HCT116 (cell line): ENCODE results near the gene GOLGA1. TPM values are rescaled to one million over a fixed set of nuclear protein-coding genes. Genes with fewer than 3 reads are reported as not detected.

Experiments
- ATAC-seq: fragments of 200-7000 bp; cut with Tn5 transposase; 2 replicates; pipeline ENCODE4 v1.9.1; 2020; ENCODE audit warnings: mild to moderate bottlenecking, moderate library complexity
- BruUV-seq: library from RNA; stranded (reverse); fragments of 400-500 nt; replicated peaks from 2 replicates; lab custom pipeline; 2021; lab: Mats Ljungman, UMichigan
- CTCF ChIA-PET: fragments of 300-600 bp; sonication (Branson Sonifier 250); formaldehyde crosslinking; loops from one replicate; lab custom pipeline; 2021; ENCODE audit warnings: antibody characterized with exemption; lab: Charles Lee
- POLR2A ChIA-PET: fragments of 300-600, 350-600 bp; sonication (Branson Sonifier 250); formaldehyde crosslinking; loops from one replicate; lab custom pipeline; 2021; ENCODE audit warnings: antibody characterized with exemption; lab: Charles Lee
- RAD21 ChIA-PET, 2 experiments: fragments of 300-600 bp; sonication (Branson Sonifier 250); formaldehyde crosslinking; loops; one replicate each; lab custom pipeline; 2023; ENCODE audit warnings: low total read pairs in 2 of 2; ENCODE audit not compliant: uncharacterized antibody in 2 of 2, unreplicated experiment in 2 of 2, low non-redundant PET in 1 of 2; lab: Charles Lee
- DNase-seq: peaks from one replicate; pipeline ENCODE4 v3.0.0-alpha.2; 2010; ENCODE audit warnings: low read depth, low spot score
- H2AFZ ChIP-seq: fragments of 200-600 bp; shearing (Covaris generic), sonication (generic); 2 replicates; pipeline ENCODE4 v1.6.1; 2017; ENCODE audit warnings: low read depth, mixed run types, mixed read lengths, antibody characterized with exemption, low read length; ENCODE audit not compliant: poor library complexity, severe bottlenecking
- H3K27ac ChIP-seq: 2 replicates; pipeline ENCODE4 v1.5.1; 2012; ENCODE audit warnings: low read depth, low read length
- H3K27me3 ChIP-seq: fragments of 200-600 bp; sonication (generic); 2 replicates; pipeline ENCODE4 v1.6.1; 2016; ENCODE audit warnings: mixed run types, low read length, mixed read lengths; ENCODE audit not compliant: insufficient read depth
- H3K36me3 ChIP-seq, 2 experiments: fragments of 200-500 bp in 1 of 2; fragments of 200-600 bp in 1 of 2; sonication (Bioruptor generic) in 1 of 2; sonication (generic) in 1 of 2; 2 replicates each; pipeline versions ENCODE4 v1.5.1 to v1.6.1; 2014 to 2016; ENCODE audit warnings: low read length in 2 of 2, inconsistent platforms in 1 of 2, mixed read lengths in 1 of 2, mixed run types in 1 of 2; ENCODE audit not compliant: insufficient read depth in 2 of 2, control insufficient read depth in 1 of 2
- H3K4me1 ChIP-seq, 2 experiments: fragments of 200-600 bp in 1 of 2; sonication (generic) in 1 of 2; 2 replicates each; pipeline versions ENCODE4 v1.5.1 to v1.6.1; 2012 to 2017; ENCODE audit warnings: low read length in 2 of 2, inconsistent platforms in 1 of 2, mild to moderate bottlenecking in 1 of 2, mixed read lengths in 1 of 2, mixed run types in 1 of 2, moderate library complexity in 1 of 2; ENCODE audit not compliant: insufficient read depth in 2 of 2, control insufficient read depth in 1 of 2
- H3K4me2 ChIP-seq: fragments of 200-600 bp; sonication (generic); 2 replicates; pipeline ENCODE4 v1.6.1; 2017; ENCODE audit warnings: mixed run types, low read length, mixed read lengths
- H3K4me3 ChIP-seq, 2 experiments: fragments of 200-600 bp in 1 of 2; sonication (generic) in 1 of 2; replicated peaks in 1 of 2; 2 replicates each; pipeline ENCODE4 v1.5.1; 2011 to 2016; ENCODE audit warnings: low read length in 2 of 2, control low read depth in 1 of 2, low read depth in 1 of 2, mild to moderate bottlenecking in 1 of 2, mixed read lengths in 1 of 2, mixed run types in 1 of 2
- H3K79me2 ChIP-seq: fragments of 200-600 bp; sonication (generic); 2 replicates; pipeline ENCODE4 v1.6.1; 2017; ENCODE audit warnings: mild to moderate bottlenecking, mixed run types, low read length, moderate library complexity, mixed read lengths; ENCODE audit not compliant: insufficient read depth
- H3K9ac ChIP-seq: fragments of 200-600 bp; sonication (generic); 2 replicates; pipeline ENCODE4 v1.6.1; 2016; ENCODE audit warnings: low read length, mixed read lengths
- H3K9me2 ChIP-seq: fragments of 200-600 bp; sonication (generic), shearing (Covaris generic); 2 replicates; pipeline ENCODE4 v1.6.1; 2017; ENCODE audit warnings: mixed run types, mild to moderate bottlenecking, moderate library complexity; ENCODE audit not compliant: insufficient read depth
- H3K9me3 ChIP-seq, 2 experiments: fragments of 200-500 bp in 1 of 2; fragments of 200-600 bp in 1 of 2; sonication (Bioruptor generic) in 1 of 2; sonication (generic) in 1 of 2; 2 replicates each; pipeline ENCODE4 v1.6.1; 2014 to 2017; ENCODE audit warnings: low read length in 2 of 2, mixed read lengths in 2 of 2, inconsistent platforms in 1 of 2, low read depth in 1 of 2, mild to moderate bottlenecking in 1 of 2, mixed run types in 1 of 2, moderate library complexity in 1 of 2; ENCODE audit not compliant: control insufficient read depth in 1 of 2, insufficient read depth in 1 of 2
- H4K20me1 ChIP-seq: fragments of 200-600 bp; sonication (generic), shearing (Covaris generic); 2 replicates; pipeline ENCODE4 v1.6.1; 2017; ENCODE audit warnings: mixed run types, mild to moderate bottlenecking, moderate library complexity; ENCODE audit not compliant: insufficient read depth
- CEBPB ChIP-seq: IDR thresholded peaks from 2 replicates; pipeline ENCODE4 v1.6.1; 2012; ENCODE audit warnings: low read depth
- ELF1 ChIP-seq: IDR thresholded peaks from 2 replicates; pipeline ENCODE4 v1.6.1; 2012; ENCODE audit warnings: low read depth, borderline replicate concordance
- FOSL1 ChIP-seq: IDR thresholded peaks from 2 replicates; pipeline ENCODE4 v1.6.1; 2012; ENCODE audit warnings: low read depth
- POLR2AphosphoS5 ChIP-seq: IDR thresholded peaks from 2 replicates; pipeline ENCODE4 v1.6.1; 2011; ENCODE audit warnings: mild to moderate bottlenecking, low read depth, low read length, moderate library complexity
- SP1 ChIP-seq: IDR thresholded peaks from 2 replicates; pipeline ENCODE4 v1.6.1; 2012; ENCODE audit warnings: low read depth
- TCF7L2 ChIP-seq: IDR thresholded peaks from 2 replicates; pipeline ENCODE4 v1.7.0; 2011; ENCODE audit warnings: borderline replicate concordance, inconsistent platforms; ENCODE audit not compliant: insufficient read depth, insufficient read length; ENCODE audit errors: extremely low read depth
- YY1 ChIP-seq: IDR thresholded peaks from 2 replicates; pipeline ENCODE4 v1.6.1; 2011; ENCODE audit warnings: low read length, low read depth, moderate library complexity, mild to moderate bottlenecking; ENCODE audit not compliant: insufficient replicate concordance; ENCODE audit errors: extremely low read depth
- ZFX ChIP-seq: fragments of 450-650 bp; IDR thresholded peaks from 2 replicates; pipeline ENCODE4 v1.6.1; 2017
- intact Hi-C: fragments of 100-400 bp; cut with micrococcal nuclease; formaldehyde crosslinking; loops from 2 replicates; pipeline ENCODE4 v1.10.0; 2022
- total RNA-seq: library from RNA; stranded (reverse); gene quantifications from one replicate; pipeline ENCODE4 v1.2.1, GENCODE V29; 2021; ENCODE audit not compliant: unreplicated experiment
- TF ChIP-seq, protein P1 (sequence below): IDR thresholded peaks from 2 replicates; pipeline ENCODE4 v1.6.1; 2012
- TF ChIP-seq, protein P2 (sequence below): IDR thresholded peaks from 2 replicates; pipeline ENCODE4 v1.6.1; 2012; ENCODE audit warnings: low read depth

The GOLGA1 gene
- total RNA-seq, 1 experiment from 2014 or later = 13.1 TPM

DNA sequence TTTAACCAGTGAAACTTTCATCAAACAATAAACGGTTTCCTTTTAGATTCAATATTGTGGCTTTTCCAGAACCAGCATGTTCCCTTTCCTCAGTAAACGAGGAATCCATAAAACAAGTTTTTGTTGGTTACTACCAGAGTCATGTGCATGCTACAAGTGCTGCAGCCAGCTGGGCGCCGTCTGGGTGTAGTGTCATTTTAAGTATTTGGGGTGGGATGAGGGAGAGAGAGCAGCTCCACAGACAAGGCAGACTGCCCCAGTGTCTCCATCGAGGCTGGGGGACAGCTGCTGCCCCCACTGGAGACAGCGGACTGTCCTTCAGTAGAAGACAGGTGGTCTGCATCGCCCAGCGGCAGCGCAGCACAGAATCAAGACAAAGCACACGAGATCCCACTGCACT, 61.7 kb downstream of the GOLGA1 start:
- Histone ChIP-seq H3K9me2 (no peaks in the 10 kb centered on the region), H3K4me2 (no peak overlapping the region), H3K27ac (no peak overlapping the region), H3K9ac (no peak overlapping the region), H2AFZ (no peak overlapping the region), H3K79me2 (peaks cover 24% of the 10 kb centered on the region), H3K4me3 (no peak overlapping the region), H3K9me3 (no peaks in the 10 kb centered on the region), H3K36me3 (peaks cover 22 to 36% of the 10 kb centered on the region in 2 experiments; a peak in 3 of 4 replicates), H3K4me1 (no peaks in the 10 kb centered on the region), H3K27me3 (no peaks in the 10 kb centered on the region), H4K20me1 (peaks cover 12% of the 10 kb centered on the region)
- TF ChIP-seq, protein P1, sequence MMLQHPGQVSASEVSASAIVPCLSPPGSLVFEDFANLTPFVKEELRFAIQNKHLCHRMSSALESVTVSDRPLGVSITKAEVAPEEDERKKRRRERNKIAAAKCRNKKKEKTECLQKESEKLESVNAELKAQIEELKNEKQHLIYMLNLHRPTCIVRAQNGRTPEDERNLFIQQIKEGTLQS = no peak
- TF ChIP-seq SP1 (no peak), FOSL1 (no peak), ELF1 (no peak), TCF7L2 (no peak), CEBPB (no peak), ZFX (no peak), POLR2AphosphoS5 (no peak), YY1 (no peak)
- TF ChIP-seq, protein P2, sequence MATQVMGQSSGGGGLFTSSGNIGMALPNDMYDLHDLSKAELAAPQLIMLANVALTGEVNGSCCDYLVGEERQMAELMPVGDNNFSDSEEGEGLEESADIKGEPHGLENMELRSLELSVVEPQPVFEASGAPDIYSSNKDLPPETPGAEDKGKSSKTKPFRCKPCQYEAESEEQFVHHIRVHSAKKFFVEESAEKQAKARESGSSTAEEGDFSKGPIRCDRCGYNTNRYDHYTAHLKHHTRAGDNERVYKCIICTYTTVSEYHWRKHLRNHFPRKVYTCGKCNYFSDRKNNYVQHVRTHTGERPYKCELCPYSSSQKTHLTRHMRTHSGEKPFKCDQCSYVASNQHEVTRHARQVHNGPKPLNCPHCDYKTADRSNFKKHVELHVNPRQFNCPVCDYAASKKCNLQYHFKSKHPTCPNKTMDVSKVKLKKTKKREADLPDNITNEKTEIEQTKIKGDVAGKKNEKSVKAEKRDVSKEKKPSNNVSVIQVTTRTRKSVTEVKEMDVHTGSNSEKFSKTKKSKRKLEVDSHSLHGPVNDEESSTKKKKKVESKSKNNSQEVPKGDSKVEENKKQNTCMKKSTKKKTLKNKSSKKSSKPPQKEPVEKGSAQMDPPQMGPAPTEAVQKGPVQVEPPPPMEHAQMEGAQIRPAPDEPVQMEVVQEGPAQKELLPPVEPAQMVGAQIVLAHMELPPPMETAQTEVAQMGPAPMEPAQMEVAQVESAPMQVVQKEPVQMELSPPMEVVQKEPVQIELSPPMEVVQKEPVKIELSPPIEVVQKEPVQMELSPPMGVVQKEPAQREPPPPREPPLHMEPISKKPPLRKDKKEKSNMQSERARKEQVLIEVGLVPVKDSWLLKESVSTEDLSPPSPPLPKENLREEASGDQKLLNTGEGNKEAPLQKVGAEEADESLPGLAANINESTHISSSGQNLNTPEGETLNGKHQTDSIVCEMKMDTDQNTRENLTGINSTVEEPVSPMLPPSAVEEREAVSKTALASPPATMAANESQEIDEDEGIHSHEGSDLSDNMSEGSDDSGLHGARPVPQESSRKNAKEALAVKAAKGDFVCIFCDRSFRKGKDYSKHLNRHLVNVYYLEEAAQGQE = no peak
- ChIA-PET RAD21 (no interaction called here), CTCF (no interaction called here), POLR2A (no interaction called here)
- BruUV-seq = no TSS peak
- ATAC-seq (no peak), DNase-seq (no peak)
- intact Hi-C loops = no loop called here
